Uterus (tissue), 2 donors: Measurements from ENCODE around the gene GNG11.

Experiments
- POLR2A ChIP-seq, 2 donors: fragments of 450-650 bp; IDR thresholded peaks; one replicate each; pipeline ENCODE4 v1.6.1; 2016; ENCODE audit warnings: antibody characterized with exemption in 2 of 2, mild to moderate bottlenecking in 1 of 2, moderate library complexity in 1 of 2
- TF ChIP-seq, protein P1 (sequence below), 4 experiments: fragments of 200-600 bp in 2 of 4; fragments of 450-650 bp in 2 of 4; sonication (generic) in 2 of 4; IDR thresholded peaks; one replicate each; pipeline ENCODE4 v1.5.1; 2016 to 2019; ENCODE audit warnings: antibody characterized with exemption in 4 of 4, mild to moderate bottlenecking in 2 of 4, moderate library complexity in 1 of 4

DNA sequence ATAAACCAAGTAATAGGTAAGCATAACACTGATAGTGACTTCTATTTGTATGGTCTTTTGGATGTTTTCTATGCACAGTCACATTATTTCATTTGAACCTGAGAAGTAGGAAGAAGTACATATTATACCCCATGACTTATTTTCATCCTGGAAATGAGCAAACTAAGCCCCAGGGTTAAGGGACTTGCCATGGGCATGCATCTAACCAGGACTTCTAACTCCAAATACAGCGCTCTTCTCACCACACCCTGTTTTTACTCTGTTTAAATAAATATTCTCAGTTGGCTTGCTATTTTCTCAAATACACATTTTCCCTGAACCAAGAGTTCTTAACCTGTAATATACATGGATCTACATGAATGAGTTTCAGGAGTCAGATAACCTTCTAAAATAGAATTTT is 16.3 kb downstream of the GNG11 start:
- TF ChIP-seq, protein P1, sequence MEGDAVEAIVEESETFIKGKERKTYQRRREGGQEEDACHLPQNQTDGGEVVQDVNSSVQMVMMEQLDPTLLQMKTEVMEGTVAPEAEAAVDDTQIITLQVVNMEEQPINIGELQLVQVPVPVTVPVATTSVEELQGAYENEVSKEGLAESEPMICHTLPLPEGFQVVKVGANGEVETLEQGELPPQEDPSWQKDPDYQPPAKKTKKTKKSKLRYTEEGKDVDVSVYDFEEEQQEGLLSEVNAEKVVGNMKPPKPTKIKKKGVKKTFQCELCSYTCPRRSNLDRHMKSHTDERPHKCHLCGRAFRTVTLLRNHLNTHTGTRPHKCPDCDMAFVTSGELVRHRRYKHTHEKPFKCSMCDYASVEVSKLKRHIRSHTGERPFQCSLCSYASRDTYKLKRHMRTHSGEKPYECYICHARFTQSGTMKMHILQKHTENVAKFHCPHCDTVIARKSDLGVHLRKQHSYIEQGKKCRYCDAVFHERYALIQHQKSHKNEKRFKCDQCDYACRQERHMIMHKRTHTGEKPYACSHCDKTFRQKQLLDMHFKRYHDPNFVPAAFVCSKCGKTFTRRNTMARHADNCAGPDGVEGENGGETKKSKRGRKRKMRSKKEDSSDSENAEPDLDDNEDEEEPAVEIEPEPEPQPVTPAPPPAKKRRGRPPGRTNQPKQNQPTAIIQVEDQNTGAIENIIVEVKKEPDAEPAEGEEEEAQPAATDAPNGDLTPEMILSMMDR (IDR thresholded peaks at IDR 0.05), result no peak
- TF ChIP-seq POLR2A (IDR thresholded peaks at IDR 0.05), result no peak
